ENCODE results near the gene GAPVD1. TPM values are rescaled to one million over a fixed set of nuclear protein-coding genes. Genes with fewer than 3 reads are reported as not detected.

Gene GAPVD1
- total RNA-seq, 1 experiment from 2014 or later, result 33.3 TPM

GRCh38 chr9:125321496-125321895 lies 59.9 kb downstream of the GAPVD1 start:
- DNase-seq (ENCODE audit: low spot score) (no peak), ATAC-seq (no peak)
- Mint-ChIP-seq H3K4me3 (no peak overlapping the region), H3K27ac (no peak overlapping the region), H3K9me3 (peaks cover 3% of the 10 kb centered on the region; the same call in 1 of the 2 replicates), H3K27me3 (ENCODE audit: low read depth) (no peaks in the 10 kb centered on the region), H3K36me3 (peaks cover 40% of the 10 kb centered on the region), H3K4me1 (no peaks in the 10 kb centered on the region)
- no peak for TF ChIP-seq TEAD4 (CRISPR knock-in tag; IDR thresholded peaks at IDR 0.05)
- TF ChIP-seq ELF4 (CRISPR knock-in tag; IDR thresholded peaks at IDR 0.05; ENCODE audit: low read depth), result no peak
- TF ChIP-seq ZNF512 (CRISPR knock-in tag; IDR thresholded peaks at IDR 0.05; ENCODE audit: borderline replicate concordance), result no peak
- TF ChIP-seq STAT6 (CRISPR knock-in tag; conservative IDR thresholded peaks at IDR 0.05; ENCODE audit: low read depth), result no peak
- no peak for TF ChIP-seq E2F4 (CRISPR knock-in tag; IDR thresholded peaks at IDR 0.05; ENCODE audit: borderline replicate concordance, low read depth)
- TF ChIP-seq USF2 (CRISPR knock-in tag; IDR thresholded peaks at IDR 0.05), result no peak
- TF ChIP-seq ZNF281 (CRISPR knock-in tag; IDR thresholded peaks at IDR 0.05), result no peak
- no peak for TF ChIP-seq E2F1 (CRISPR knock-in tag; IDR thresholded peaks at IDR 0.05)
- no peak for TF ChIP-seq PRRX2 (CRISPR knock-in tag; IDR thresholded peaks at IDR 0.05)
- TF ChIP-seq MAX (CRISPR knock-in tag; IDR thresholded peaks at IDR 0.05), result no peak
- ChIA-PET CTCF (no interaction called here), POLR2A (no interaction called here)

- DNase-seq (ENCODE audit: low spot score) (no peak), ATAC-seq (no peak)
- Mint-ChIP-seq H3K27ac (no peak overlapping the region), H3K4me3 (no peak overlapping the region), H3K36me3 (peaks cover 41% of the 10 kb centered on the region), H3K4me1 (no peaks in the 10 kb centered on the region), H3K9me3 (no peaks in the 10 kb centered on the region), H3K27me3 (ENCODE audit: low read depth) (no peaks in the 10 kb centered on the region)
- ChIA-PET CTCF (no interaction called here), POLR2A (no interaction called here)
- TF ChIP-seq ESRRA (CRISPR knock-in tag; IDR thresholded peaks at IDR 0.05; ENCODE audit: borderline replicate concordance) (no peak), USF1 (CRISPR knock-in tag; IDR thresholded peaks at IDR 0.05) (no peak), ATF2 (CRISPR knock-in tag; IDR thresholded peaks at IDR 0.05; ENCODE audit: borderline replicate concordance, low read depth) (no peak), MYBL2 (CRISPR knock-in tag; IDR thresholded peaks at IDR 0.05) (no peak), E2F4 (CRISPR knock-in tag; IDR thresholded peaks at IDR 0.05; ENCODE audit: borderline replicate concordance, low read depth) (no peak), AR (CRISPR knock-in tag; IDR thresholded peaks at IDR 0.05) (no peak), OVOL2 (CRISPR knock-in tag; IDR thresholded peaks at IDR 0.05; ENCODE audit: borderline replicate concordance) (no peak), CBFB (CRISPR knock-in tag; IDR thresholded peaks at IDR 0.05; ENCODE audit: low read depth) (no peak)
Observed at GRCh38 chr9:125323615-125324014, 62.0 kb downstream of the GAPVD1 start.
